ENCODE data around the gene OSBPL6.

- TF ChIP-seq EP300 (IDR thresholded peaks at IDR 0.05) (no peak), CTCF (IDR thresholded peaks at IDR 0.05) (no peak), POLR2A (IDR thresholded peaks at IDR 0.05) (no peak), POLR2AphosphoS5 (IDR thresholded peaks at IDR 0.05) (no peak)
Measured at GRCh38 chr2:178285287-178285615, 90.9 kb downstream of the OSBPL6 start.
